HG03097 (cell line): Measurements from ENCODE around the gene SVOPL.

Experiments
- ATAC-seq: cut with Tn5 transposase; IDR thresholded peaks from one replicate; pipeline ENCODE4 v1.9.1; 2021; ENCODE audit not compliant: unreplicated experiment, low FRiP score

The SVOPL gene

GRCh38 chr7:138610671-138611170 lies 90.4 kb downstream of the SVOPL start:
- no peak for ATAC-seq

GRCh38 chr7:138608275-138608674 lies 92.9 kb downstream of the SVOPL start:
- no peak for ATAC-seq

DNA sequence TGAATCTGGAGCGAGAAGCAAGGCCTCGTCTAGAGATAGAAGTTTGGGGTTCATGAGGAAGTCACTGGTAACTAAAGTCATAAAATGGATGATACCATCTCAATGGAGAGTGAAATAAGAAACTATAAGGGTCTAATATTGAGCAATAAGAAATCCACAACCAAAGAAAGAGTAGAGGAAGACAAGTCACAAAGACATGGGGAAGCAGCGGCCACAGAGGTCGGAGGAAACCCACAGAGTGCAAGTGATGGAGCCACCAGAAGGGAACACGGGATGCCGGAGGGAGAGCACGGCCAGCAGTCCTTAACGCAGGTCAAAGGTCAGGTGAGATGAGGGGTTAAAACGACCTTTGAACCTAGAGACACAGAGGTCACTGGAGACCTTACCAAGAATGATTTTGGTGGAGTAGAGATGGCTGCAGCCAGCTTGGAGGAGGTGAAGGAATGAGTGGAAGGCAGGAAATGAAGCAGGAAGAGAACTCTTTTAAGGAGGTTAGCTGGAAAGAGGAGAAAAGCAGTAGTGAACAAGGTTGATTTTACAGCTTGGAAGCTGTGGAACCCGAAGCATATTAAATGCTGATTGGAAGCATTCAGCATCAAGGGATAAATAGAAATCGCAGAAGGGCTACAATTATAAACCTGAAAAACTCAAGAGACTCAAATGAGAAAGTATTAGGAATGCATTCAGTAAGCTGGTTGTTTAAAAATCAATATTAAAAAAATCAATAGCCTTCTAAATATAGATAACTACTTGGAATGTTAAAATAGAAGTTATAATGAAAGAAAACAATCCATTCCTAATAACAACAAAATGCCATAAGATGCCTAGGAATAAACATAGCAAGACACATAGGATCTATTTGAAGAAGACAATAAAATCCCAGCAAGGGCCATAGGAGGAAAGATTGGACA lies 93.7 kb downstream of the SVOPL start:
- no peak for ATAC-seq

- ATAC-seq = no peak
These were observed 94.9 kb downstream of the SVOPL start for GRCh38 chr7:138606236-138606635.

DNA sequence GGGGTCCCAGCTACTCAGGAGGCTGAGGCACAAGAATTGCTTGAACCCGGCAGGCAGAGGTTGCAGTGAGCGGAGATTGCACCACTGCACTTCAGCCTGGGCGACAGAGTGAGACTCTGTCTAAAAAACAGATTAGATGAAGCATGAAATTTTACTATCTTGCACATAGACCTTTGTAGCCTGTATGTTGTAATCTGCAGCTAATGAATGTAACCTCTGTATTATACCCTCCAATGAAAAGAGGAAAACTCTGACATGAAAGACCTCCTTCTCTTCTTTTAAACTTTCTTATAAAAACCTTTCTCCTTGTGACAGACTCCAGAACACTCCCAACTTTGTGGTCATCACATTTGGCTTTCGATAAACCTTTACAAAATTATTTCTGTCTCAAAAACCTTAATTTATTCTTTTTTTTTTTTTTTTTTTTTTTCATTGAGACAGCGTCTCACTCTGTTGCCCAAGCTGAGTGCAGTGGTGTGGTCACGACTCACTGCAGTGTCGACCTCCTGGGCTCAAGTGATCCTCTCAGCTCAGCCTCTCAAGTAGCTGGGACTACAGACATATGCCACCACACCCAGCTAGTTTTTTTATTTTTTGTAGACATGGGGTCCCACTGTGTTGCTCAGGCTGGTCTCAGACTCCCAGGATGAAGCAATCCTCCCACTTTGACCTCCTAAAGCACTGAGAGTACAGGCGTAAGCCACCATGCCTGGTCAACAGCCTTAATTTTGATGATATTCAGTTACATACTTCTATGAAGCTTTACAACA lies 97.4 kb downstream of the SVOPL start:
- no peak for ATAC-seq

- no peak for ATAC-seq
These were observed 98.7 kb downstream of the SVOPL start for GRCh38 chr7:138602451-138602850.

DNA sequence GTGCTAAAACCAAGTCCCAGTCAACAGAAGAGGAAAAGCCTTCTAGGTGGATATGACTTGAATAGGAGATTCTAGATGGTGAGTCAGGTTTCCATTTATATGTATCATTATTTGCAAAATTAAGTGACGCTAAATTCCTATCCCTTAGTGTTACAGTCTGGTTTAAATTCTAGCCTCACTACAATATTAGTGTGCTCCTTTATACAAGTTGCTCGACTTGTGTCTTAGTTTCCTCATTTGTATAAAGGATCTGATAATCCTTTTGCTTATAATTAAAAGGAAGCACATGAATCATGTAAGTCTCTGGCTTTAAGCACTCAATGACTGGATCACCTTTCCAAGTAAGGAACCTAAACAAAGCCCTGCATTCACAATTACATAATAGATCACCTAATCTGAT lies 105.7 kb downstream of the SVOPL start:
- ATAC-seq = no peak

DNA sequence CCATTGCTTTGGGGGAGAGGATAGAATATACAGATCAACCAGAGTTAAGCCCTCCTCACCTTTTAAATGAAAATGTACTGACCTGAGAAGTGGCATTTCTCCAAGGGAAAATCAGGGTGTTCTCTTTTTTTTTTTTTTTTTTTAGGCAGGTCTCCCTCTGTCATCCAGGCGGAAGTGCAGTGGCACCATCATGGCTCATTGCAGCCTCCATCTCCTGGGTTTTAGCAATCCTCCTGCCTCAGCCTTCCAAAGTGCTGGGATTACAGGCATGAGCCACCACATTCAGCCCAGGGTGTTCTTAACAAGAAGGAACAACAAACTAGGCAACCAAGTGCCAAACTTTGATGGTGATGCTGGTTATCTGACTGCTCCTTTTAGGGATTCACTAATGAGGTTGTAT lies 111.0 kb downstream of the SVOPL start:
- no peak for ATAC-seq

DNA sequence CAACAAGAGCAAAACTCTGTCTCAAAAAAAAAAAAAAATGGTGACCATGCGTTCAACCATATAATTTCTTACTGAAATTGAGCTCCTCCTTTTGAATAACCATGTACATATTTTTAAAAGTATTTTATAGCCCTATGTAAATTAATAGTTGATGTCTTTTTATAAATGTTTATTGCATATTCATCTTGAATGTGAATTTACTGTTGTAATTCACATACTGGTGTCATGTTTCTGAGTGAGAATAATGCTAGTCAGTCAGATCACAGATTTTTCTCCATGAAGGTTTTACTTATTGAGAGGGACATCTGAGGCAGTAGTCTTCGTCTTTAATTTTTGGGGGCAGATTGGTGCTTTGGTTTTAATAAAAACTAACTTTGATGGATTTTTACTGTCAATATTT lies 112.2 kb downstream of the SVOPL start:
- ATAC-seq = no peak

- no peak for ATAC-seq
These were observed 113.7 kb downstream of the SVOPL start for GRCh38 chr7:138587485-138587884.

- no peak for ATAC-seq
These were observed 115.7 kb downstream of the SVOPL start for GRCh38 chr7:138585283-138585993.

DNA sequence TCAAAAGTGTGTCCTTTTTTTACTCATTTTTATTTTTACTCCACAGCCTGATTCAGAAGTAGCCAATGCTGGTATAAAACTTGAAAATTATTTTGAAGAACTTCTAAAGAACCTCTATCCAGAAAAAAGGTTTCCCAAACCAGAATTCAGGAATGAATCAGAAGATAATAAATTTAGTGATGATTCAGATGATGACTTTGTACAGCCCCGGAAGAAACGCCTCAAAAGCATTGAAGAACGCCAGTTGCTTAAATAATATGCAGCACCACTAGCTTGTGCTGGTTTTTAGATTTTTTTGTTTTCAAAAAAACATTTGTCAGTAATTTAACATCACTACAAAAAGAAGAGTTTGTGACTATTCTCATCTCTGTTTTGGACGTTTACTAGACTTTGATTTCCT lies 116.5 kb downstream of the SVOPL start:
- no peak for ATAC-seq

DNA sequence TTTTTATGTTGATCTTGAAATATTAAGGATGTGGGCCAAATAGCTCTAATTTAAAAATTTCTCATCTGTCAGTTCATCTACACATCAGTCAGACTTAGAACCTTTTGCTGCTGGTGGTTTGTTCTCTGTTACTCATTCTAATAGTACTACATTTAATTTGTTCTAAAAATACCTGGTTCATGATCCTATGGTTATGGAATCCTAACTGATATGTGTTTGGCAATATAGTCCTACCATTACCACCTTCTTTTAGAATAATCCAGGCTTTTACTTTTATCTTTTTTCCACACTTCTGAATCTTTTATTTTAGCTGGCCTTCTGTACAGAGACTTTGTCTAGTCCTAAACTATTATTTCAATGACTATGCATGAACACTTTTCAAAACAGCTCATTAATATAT lies 116.9 kb downstream of the SVOPL start:
- no peak for ATAC-seq

DNA sequence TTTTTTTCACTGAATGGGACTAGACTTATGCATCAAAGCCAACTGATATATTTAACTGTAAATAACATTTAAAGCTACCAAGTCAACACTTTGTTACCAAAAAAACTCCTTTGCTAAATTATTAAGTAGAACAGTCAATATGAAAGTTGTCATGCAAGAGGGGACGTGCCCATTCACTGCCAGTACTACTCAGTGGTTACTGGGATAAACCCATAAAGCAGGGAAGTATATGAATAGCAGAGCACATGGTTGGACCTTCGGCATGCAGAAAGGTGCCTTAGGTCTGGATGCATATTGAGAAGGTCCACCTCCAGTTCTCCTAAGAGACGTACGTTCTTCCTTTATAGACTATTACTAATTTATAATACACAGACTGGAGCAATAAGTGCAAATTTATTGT lies 120.1 kb downstream of the SVOPL start:
- no peak for ATAC-seq

- ATAC-seq = no peak
These were observed 121.5 kb downstream of the SVOPL start for GRCh38 chr7:138579671-138580070.

DNA sequence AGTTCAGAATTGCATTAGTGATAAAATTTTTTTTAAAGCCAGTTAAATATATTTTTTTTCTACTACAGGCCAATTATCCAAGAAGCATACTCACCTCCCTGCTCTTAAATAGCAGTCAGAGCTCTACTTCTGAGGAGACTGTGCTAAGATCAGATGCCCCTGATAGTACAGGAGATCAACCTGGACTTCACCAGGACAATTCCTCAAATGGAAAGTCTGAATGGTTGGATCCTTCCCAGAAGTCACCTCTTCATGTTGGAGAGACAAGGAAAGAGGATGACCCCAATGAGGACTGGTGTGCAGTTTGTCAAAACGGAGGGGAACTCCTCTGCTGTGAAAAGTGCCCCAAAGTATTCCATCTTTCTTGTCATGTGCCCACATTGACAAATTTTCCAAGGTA lies 122.0 kb downstream of the SVOPL start:
- no peak for ATAC-seq

DNA sequence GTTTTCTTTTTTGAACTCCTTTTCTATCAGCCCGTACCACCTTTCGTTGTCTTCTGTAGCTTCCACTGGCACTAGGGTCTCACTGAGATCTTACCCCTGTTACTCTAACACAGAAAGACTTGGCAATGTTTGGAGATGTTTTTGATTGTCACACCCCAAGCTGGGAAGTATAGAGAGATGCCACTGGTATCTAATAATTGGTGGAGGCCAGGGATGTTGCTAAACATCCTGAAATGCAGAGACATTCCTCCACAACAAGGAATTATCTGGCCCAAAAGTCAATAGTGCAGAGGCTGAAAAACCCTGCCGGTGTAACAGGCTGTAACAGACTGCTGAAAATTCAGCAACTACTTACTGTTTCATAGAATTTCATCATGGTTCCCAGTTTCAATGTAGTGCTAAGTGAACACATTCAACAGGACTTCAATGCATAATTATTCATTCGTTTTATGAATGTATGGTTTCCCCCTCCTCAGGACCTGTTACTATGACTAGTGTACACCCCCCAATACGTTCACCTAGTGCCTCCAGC lies 125.2 kb downstream of the SVOPL start:
- ATAC-seq = no peak

DNA sequence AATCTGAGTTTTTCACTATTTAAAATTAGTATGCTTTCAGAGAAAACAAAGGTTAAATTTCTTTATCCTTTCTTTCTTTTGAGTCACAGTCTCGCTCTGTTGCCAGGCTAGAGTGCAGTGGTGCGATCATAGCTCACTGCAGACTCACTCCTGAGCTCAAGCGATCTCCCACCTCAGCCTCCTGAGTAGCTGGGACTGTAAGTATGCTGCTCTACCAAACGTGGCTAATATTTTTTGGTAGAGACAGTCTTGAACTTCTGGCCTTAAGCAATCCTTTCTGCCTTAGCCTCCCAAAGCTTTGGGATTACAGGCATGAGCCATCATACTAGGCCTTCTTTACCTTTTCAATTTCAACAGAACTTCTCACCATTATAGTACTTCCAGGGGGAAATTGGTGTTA lies 127.4 kb downstream of the SVOPL start:
- ATAC-seq = no peak

GRCh38 chr7:138570715-138571114 lies 130.4 kb downstream of the SVOPL start:
- ATAC-seq = no peak

DNA sequence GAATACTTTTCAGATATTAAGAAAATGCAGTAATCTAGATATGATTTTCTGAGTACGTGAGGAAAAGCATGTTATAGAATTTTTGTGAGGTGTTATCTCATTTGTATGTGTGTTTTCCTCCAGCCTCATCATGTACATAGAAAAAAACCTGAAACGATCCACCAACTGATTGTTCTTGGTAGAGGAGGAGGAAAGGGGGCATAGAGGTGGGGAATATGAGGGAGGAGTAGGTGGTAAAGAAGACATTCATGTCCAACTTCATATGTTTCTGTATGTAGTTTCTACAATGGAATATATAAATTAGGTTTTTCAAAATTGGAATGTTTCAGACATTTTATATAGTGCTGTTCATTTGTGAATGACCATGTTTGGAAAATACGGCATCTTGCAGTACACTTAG lies 131.7 kb downstream of the SVOPL start:
- ATAC-seq = no peak

DNA sequence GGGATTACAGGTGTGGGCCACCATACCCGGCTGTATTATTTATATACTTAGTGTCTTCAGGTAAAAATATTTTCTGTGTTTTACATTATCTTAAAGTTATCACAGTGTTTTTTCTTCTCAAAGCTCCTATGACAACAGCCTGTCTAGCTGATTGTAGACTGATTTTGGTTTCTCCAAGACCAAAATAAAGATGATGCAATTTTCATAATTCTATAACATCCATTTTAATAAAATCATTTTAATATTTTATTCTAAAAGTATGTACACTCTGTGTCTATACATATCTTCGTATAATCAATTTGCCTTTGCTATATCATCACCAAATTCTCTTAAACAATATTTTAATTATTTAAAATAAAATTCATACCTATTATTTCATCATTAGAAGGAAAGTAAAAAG lies 132.5 kb downstream of the SVOPL start:
- no peak for ATAC-seq
